Kidney epithelial cell (primary cell): Measurements from ENCODE around the gene ABLIM1. TPM values are rescaled to one million over a fixed set of nuclear protein-coding genes. Genes with fewer than 3 reads are reported as not detected.
"Not testable (repeated sequence)": the region's sequence is repeated elsewhere in the genome, so short reads cannot be mapped to it uniquely, and the experiment has no call there.

Experiments used
- DNase-seq: peaks from one replicate; pipeline ENCODE4 v3.0.0-alpha.2; 2010; ENCODE audit warnings: low read depth
- H3K27me3 ChIP-seq: 2 replicates; pipeline ENCODE4 v1.6.0; 2011; ENCODE audit warnings: low read length; ENCODE audit not compliant: control insufficient read depth, insufficient read depth
- H3K36me3 ChIP-seq: 2 replicates; pipeline ENCODE4 v1.5.1; 2011; ENCODE audit warnings: low read length; ENCODE audit not compliant: control insufficient read depth, insufficient read depth
- H3K4me3 ChIP-seq: 2 replicates; pipeline ENCODE4 v1.5.1; 2011; ENCODE audit warnings: low read depth, mild to moderate bottlenecking, control low read depth, low read length
- total RNA-seq: library from RNA; depleted of rRNA; stranded (reverse); fragments of >200 nt; gene quantifications from 2 replicates; pipeline ENCODE4 v1.2.3, GENCODE V29; 2015
- TF ChIP-seq, protein P1 (sequence below): IDR thresholded peaks from 2 replicates; pipeline ENCODE4 v1.5.1; 2011; ENCODE audit warnings: mild to moderate bottlenecking, moderate library complexity, low read length, control low read depth, inconsistent platforms; ENCODE audit not compliant: insufficient read depth, poor library complexity, severe bottlenecking

Gene ABLIM1
- total RNA-seq, 1 donor from 2014 or later, result 41.9 TPM

DNA sequence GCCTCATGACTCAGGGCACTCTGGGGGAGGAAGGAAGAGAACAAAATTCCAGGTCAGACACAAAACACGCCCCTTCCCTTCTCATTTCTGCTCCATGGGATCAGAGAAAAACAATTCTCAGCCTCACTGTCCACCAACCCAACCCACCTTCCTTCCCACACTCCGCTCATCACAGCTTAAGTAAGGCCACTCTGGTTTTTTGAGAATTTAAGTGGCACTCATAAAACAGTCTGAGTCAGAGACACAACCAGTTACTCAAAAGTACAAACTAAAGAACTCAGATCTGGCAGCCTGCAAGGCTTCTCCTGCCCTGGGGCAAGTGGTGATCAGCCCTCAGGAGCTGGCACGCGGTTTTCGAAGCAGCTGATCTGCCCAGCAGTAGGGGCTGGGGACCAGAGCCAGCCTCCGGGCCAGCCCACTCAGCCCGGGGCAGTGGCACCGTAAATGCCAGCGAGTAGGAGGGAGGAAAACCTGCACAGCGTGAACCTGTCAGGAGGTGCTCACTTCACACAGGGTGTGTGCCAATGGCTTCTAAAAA is 39.1 kb upstream of the ABLIM1 start:
- peak; percentile 65 for DNase-seq
- Histone ChIP-seq H3K27me3 (no peaks in the 10 kb centered on the region), H3K36me3 (no peaks in the 10 kb centered on the region), H3K4me3 (no peak overlapping the region)
- TF ChIP-seq, protein P1, sequence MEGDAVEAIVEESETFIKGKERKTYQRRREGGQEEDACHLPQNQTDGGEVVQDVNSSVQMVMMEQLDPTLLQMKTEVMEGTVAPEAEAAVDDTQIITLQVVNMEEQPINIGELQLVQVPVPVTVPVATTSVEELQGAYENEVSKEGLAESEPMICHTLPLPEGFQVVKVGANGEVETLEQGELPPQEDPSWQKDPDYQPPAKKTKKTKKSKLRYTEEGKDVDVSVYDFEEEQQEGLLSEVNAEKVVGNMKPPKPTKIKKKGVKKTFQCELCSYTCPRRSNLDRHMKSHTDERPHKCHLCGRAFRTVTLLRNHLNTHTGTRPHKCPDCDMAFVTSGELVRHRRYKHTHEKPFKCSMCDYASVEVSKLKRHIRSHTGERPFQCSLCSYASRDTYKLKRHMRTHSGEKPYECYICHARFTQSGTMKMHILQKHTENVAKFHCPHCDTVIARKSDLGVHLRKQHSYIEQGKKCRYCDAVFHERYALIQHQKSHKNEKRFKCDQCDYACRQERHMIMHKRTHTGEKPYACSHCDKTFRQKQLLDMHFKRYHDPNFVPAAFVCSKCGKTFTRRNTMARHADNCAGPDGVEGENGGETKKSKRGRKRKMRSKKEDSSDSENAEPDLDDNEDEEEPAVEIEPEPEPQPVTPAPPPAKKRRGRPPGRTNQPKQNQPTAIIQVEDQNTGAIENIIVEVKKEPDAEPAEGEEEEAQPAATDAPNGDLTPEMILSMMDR, result no peak

GRCh38 chr10:114696301-114696700 is 38.2 kb upstream of the ABLIM1 start:
- not testable (repeated sequence) for H3K36me3 ChIP-seq, DNase-seq, H3K27me3 ChIP-seq, H3K4me3 ChIP-seq

GRCh38 chr10:114694752-114695151 is 36.7 kb upstream of the ABLIM1 start:
- H3K36me3 ChIP-seq, result no peaks in the 10 kb centered on the region
- DNase-seq, result no peak
- H3K27me3 ChIP-seq, result no peaks in the 10 kb centered on the region
- no peak overlapping the region for H3K4me3 ChIP-seq
- TF ChIP-seq, protein P1, result peak; percentile 44

GRCh38 chr10:114694062-114694461 is 36.0 kb upstream of the ABLIM1 start:
- DNase-seq, result no peak
- TF ChIP-seq, protein P1, result no peak
- no peak overlapping the region for H3K4me3 ChIP-seq
- no peaks in the 10 kb centered on the region for H3K36me3 ChIP-seq
- no peaks in the 10 kb centered on the region for H3K27me3 ChIP-seq

DNA sequence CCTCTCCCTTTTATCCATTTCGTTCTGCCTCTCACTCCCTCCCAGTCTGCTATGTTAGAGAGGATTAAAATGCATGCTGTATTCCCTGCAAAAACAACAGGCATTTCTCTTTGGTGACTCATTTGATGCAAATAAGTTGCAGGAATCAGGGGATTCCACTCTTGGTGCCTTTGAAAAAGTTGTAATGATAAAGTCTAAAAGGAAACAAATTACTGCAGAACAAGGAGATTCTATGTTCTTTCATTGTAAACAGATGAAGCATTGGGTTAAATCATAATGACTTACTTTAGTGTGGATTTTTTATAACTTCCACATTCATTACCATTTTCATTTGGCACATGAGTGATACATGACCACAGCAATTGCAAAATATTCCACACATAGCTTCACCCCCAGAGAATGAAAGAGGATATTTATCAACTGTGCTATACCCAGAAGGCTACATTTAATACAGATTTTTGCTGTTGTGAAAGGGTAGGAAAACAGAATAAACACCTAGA is 33.4 kb upstream of the ABLIM1 start:
- H3K36me3 ChIP-seq, result no peaks in the 10 kb centered on the region
- H3K4me3 ChIP-seq, result no peak overlapping the region
- DNase-seq, result no peak
- TF ChIP-seq, protein P1, result no peak
- no peaks in the 10 kb centered on the region for H3K27me3 ChIP-seq

- DNase-seq, result no peak
- Histone ChIP-seq H3K36me3 (no peaks in the 10 kb centered on the region), H3K27me3 (no peaks in the 10 kb centered on the region)
Observed at GRCh38 chr10:114688786-114689185, 30.7 kb upstream of the ABLIM1 start.

More at GRCh38 chr10:114688786-114689185, 30.7 kb upstream of the ABLIM1 start:
- TF ChIP-seq, protein P1, result no peak
- H3K4me3 ChIP-seq, result no peak overlapping the region
